Motor neuron (in vitro differentiated cells): ENCODE measurements around the gene VWA5A. TPM values are rescaled to one million over a fixed set of nuclear protein-coding genes. Genes with fewer than 3 reads are reported as not detected.

Source experiments
- ATAC-seq, 8 experiments: fragments of 200-7000 bp; cut with Tn5 transposase; replicated peaks in 6 of 8; 2 replicates each; pipeline ENCODE4 v1.8.0; 2021; ENCODE audit warnings: mild to moderate bottlenecking in 8 of 8, moderate library complexity in 8 of 8
- H3K27ac ChIP-seq, 2 donors: fragments of 250-450 bp; sonication (Bioruptor Pico); 2 replicates each; pipeline ENCODE4 v1.9.0; 2021; ENCODE audit warnings: antibody characterized with exemption in 2 of 2, mild to moderate bottlenecking in 2 of 2, moderate library complexity in 1 of 2
- H3K4me1 ChIP-seq, 2 donors: fragments of 250-450 bp; sonication (Bioruptor Pico); replicated peaks in 1 of 2; 2 replicates each; pipeline ENCODE4 v1.6.1; 2021; ENCODE audit warnings: antibody characterized with exemption in 2 of 2, mild to moderate bottlenecking in 2 of 2, moderate library complexity in 1 of 2
- H3K4me3 ChIP-seq, 5 donors: fragments of 250-450 bp; sonication (Bioruptor Pico); 2 replicates each; pipeline ENCODE4 v1.9.0; 2021; ENCODE audit warnings: antibody characterized with exemption in 5 of 5, mild to moderate bottlenecking in 5 of 5, moderate library complexity in 4 of 5
- WGBS, 10 experiments: fragments of 450-650 bp; shearing (Covaris generic); methylation state at CpG; one replicate each; pipeline ENCODE4 v1.0.0; 2022; 5-methylcytosine and 5-hydroxymethylcytosine counted together
- in situ Hi-C, 9 experiments: fragments of 400-800 bp; cut with MboI; loops; one replicate each; pipeline ENCODE4 v1.15.0; 2021; ENCODE audit warnings: low sequenced_read_pairs in 9 of 9, low pct_unique_long_range_greater_than_20kb in 2 of 9; ENCODE audit not compliant: unreplicated experiment in 9 of 9
- total RNA-seq, 8 experiments: library from RNA; unstranded; fragments of 300-600 nt; gene quantifications; 2 replicates each; pipeline versions ENCODE4 v1.2.3 to v1.2.4, GENCODE V29; 2022

VWA5A gene, protein sequence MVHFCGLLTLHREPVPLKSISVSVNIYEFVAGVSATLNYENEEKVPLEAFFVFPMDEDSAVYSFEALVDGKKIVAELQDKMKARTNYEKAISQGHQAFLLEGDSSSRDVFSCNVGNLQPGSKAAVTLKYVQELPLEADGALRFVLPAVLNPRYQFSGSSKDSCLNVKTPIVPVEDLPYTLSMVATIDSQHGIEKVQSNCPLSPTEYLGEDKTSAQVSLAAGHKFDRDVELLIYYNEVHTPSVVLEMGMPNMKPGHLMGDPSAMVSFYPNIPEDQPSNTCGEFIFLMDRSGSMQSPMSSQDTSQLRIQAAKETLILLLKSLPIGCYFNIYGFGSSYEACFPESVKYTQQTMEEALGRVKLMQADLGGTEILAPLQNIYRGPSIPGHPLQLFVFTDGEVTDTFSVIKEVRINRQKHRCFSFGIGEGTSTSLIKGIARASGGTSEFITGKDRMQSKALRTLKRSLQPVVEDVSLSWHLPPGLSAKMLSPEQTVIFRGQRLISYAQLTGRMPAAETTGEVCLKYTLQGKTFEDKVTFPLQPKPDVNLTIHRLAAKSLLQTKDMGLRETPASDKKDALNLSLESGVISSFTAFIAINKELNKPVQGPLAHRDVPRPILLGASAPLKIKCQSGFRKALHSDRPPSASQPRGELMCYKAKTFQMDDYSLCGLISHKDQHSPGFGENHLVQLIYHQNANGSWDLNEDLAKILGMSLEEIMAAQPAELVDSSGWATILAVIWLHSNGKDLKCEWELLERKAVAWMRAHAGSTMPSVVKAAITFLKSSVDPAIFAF
- total RNA-seq, result 10 to 100 TPM in 6 of 8 experiments, 1 to 10 TPM in 2; 7.0 to 34.7 (median 15.4) TPM

- ATAC-seq, result peak; percentile 98 to 100 (median 99)
- H3K27ac ChIP-seq, result no peak within 1 kb of the TSS
- H3K4me3 ChIP-seq, result peak within 1 kb of the TSS; percentile 52 to 85 (median 60)
- WGBS, 10 experiments, result 0 to 9% (median 3%) methylated on average over 2 to 14 of the region's 16 CpGs; no CpG with 5 or more reads in 1 of the 10 experiments
- in situ Hi-C loops, result no loop called here
- H3K4me1 ChIP-seq, result peaks cover 8 to 16% of the 10 kb centered on the region in 2 donors
These were observed at the start of gene VWA5A for GRCh38 chr11:124114942-124115781. Gene VWA5A (plus strand): TSS chr11:124115450. CDS start chr11:124117512, 2,062 bp downstream.

DNA sequence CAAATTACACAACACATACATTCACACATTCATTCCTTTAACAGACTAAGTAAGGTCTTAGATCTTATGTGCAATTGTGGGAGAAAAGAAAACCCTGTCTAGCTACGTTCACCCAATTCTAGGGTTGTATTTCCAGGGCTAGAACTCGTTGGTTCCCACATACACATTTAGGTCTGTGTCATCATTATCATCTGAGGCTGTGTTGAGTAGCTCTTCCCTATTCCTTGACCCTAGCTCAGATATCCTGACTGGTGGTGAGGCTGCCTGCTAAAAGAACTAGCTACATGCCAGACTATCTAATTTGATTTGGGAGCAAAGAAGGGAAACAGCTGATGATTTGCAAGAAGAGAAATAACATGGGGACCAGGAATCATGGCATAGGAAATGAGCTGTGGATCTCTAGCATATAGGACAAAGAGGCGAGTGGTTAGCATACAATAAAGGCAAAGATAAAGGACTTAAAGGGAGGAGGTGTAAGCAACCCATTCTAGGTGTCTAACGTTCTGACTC lies 46.6 kb upstream of the VWA5A start:
- no peak overlapping the region for H3K4me3 ChIP-seq
- ATAC-seq, result no peak
- in situ Hi-C loops, result loop anchor here in 3 of 9 experiments (25.0 kb wide), 1 partner anchor 519 kb away; no protein-coding TSS in a partner anchor
- 7 to 83% (median 63%) methylated on average over 1 to 4 of the region's 4 CpGs for WGBS, 10 experiments
- no peak overlapping the region for H3K27ac ChIP-seq
- H3K4me1 ChIP-seq, result no peaks in the 10 kb centered on the region

- in situ Hi-C loops, result loop anchor here in 3 of 9 experiments (25.0 kb wide), 1 partner anchor 518 kb away; no protein-coding TSS in a partner anchor
- Histone ChIP-seq H3K4me1 (no peaks in the 10 kb centered on the region), H3K4me3 (no peak overlapping the region), H3K27ac (no peak overlapping the region)
- 0 to 80% (median 60%) methylated on average over 1 to 20 of the region's 28 CpGs; no CpG with 5 or more reads in 1 of the 10 experiments for WGBS, 10 experiments
- peak; percentile 24 to 100 (median 78) for ATAC-seq
These were observed 45.5 kb upstream of the VWA5A start for GRCh38 chr11:124069429-124070401.

DNA sequence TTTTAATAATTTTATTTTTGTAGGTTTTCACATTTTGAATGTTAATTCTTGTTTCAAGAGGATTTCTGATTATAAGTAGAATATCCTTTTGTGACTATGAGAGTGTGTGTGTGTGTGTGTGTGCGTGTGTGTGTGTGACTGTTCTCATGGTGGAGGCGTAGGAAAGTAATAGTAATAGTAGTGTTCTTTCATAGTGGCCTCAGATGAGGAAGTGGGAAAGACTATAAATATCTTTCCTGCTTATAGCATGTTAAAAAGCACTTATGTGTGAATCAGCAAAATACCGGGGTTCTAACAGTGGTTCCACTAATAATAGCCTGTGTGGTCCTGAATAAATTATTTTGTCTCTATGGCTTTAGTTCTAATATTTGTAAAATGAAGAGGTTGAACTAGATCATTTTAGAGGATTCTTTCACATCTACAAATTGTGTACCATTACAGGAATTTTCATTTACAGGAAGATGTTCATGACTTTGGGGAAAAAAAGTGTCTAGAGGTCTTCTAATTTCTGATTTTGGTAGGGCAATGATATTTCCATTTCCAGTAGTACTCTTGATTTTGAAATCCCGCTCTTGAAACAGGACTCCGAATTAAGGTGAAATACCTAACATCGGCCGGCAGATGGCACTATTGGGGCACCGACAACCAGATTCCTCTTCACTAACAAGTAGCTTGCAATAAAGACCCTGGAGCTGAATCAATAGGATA lies 44.2 kb upstream of the VWA5A start:
- Histone ChIP-seq H3K27ac (no peak overlapping the region), H3K4me1 (no peaks in the 10 kb centered on the region), H3K4me3 (no peak overlapping the region)
- in situ Hi-C loops, result loop anchor here in 3 of 9 experiments (25.0 kb wide), 1 partner anchor 516 kb away; no protein-coding TSS in a partner anchor
- WGBS, 10 experiments, result 0 to 8% (median 0%) methylated on average over 1 to 8 of the region's 8 CpGs; no CpG with 5 or more reads in 1 of the 10 experiments
- ATAC-seq, result peak in 7 of 8 experiments; percentile 9 to 54 (median 38)

- Histone ChIP-seq H3K4me1 (no peaks in the 10 kb centered on the region), H3K27ac (no peak overlapping the region), H3K4me3 (no peak overlapping the region)
- 50 to 100% (median 83%) methylated on average over 1 to 4 of the region's 4 CpGs; no CpG with 5 or more reads in 5 of the 10 experiments for WGBS, 10 experiments
- no peak for ATAC-seq
- in situ Hi-C loops, result loop anchor here in 3 of 9 experiments (25.0 kb wide), 1 partner anchor 516 kb away; no protein-coding TSS in a partner anchor
These were observed 43.7 kb upstream of the VWA5A start for GRCh38 chr11:124071623-124071948.

DNA sequence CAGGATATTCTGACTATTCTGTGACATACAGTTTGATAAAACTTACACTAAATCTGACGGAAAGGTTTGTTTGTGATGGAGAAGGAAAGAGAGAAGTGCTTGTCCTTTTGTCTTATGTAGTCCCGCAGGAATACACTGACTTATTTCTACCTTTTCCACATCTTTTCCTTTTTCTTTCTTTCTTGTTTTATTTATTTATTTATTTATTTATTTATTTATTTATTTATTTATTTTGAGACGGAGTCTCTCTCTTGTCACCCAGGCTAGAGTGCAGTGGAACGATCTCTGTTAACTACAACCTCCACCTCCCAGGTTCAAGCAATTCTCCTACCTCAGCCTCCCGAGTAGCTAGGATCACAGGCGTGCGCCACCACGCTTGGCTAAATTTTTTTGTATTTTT lies 43.1 kb upstream of the VWA5A start:
- no peak overlapping the region for H3K27ac ChIP-seq
- in situ Hi-C loops, result loop anchor here in 3 of 9 experiments (25.0 kb wide), 1 partner anchor 515 kb away; no protein-coding TSS in a partner anchor
- no peaks in the 10 kb centered on the region for H3K4me1 ChIP-seq
- WGBS, 10 experiments, result 64 to 100% (median 89%) methylated on average over 1 to 8 of the region's 8 CpGs
- no peak overlapping the region for H3K4me3 ChIP-seq
- ATAC-seq, result no peak

- WGBS, 10 experiments, result 66 to 100% (median 85%) methylated on average over 2 to 5 of the region's 5 CpGs; no CpG with 5 or more reads in 4 of the 10 experiments
- in situ Hi-C loops, result loop anchor here in 3 of 9 experiments (25.0 kb wide), 1 partner anchor 513 kb away; no protein-coding TSS in a partner anchor
- no peak overlapping the region for H3K27ac ChIP-seq
- no peak overlapping the region for H3K4me3 ChIP-seq
- ATAC-seq, result no peak
- no peaks in the 10 kb centered on the region for H3K4me1 ChIP-seq
These were observed 40.7 kb upstream of the VWA5A start for GRCh38 chr11:124074554-124074953.

GRCh38 chr11:124075492-124075840 lies 39.8 kb upstream of the VWA5A start:
- 100% methylated on average over 1 of the region's 6 CpGs; no CpG with 5 or more reads in 8 of the 10 experiments for WGBS, 10 experiments
- no peak overlapping the region for H3K27ac ChIP-seq
- in situ Hi-C loops, result loop anchor here in 2 of 9 experiments (25.0 kb wide), 2 partner anchors 112 to 512 kb away; partner anchors contain the start of gene OR10D3 (in 1 of the 2)

DNA sequence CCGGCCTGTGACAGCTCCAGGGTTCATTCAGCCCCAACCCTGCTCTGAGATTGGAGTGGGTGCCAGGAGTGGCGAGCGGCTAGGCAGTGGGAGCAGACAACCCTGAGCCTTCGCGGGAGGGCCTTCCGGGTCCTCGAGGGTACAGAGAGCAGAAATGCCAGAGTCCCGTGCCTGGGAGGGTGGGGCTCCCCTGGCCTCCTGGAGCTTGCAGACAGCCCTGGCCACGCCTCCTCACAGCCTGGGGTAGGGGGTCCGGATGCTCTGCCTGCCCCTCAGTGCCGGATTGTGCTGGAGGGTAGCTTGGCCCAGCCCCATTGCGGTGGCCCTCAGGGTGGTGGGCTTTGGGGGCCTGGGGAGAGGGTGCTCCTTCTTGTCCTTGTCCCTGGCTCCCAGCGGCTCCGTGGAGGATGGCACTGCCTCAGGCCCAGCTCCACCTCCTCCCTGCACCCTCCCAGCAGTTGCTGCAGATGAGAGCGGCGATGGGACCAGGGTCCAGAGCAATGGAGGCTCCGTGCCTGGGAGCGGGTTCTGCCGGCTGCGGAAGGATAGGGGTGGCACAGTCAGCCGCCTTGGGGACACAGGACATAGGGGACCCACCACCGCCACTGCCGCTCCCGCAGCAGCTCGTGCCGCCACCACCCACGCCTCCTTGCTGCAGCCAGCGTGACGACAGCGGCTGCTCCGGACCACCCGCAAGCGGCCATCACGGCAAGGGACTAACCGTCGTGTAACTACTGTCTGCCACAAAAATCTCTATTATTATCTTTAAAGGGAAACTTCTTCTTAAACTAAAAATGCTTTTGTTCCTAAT lies 39.2 kb upstream of the VWA5A start:
- in situ Hi-C loops, result loop anchor here in 2 of 9 experiments (25.0 kb wide), 2 partner anchors 111 to 511 kb away; partner anchors contain the start of gene OR10D3 (in 1 of the 2)
- no peak overlapping the region for H3K4me3 ChIP-seq
- ATAC-seq, result peak in 4 of 8 experiments; percentile 45 to 91 (median 69)
- H3K4me1 ChIP-seq, result no peaks in the 10 kb centered on the region
- H3K27ac ChIP-seq, result no peak overlapping the region
- WGBS, 10 experiments, result 0 to 91% (median 80%) methylated on average over 1 to 13 of the region's 36 CpGs; no CpG with 5 or more reads in 5 of the 10 experiments

More at GRCh38 chr11:124075492-124075840, 39.8 kb upstream of the VWA5A start:
- ATAC-seq, result no peak
- Histone ChIP-seq H3K4me3 (no peak overlapping the region), H3K4me1 (no peaks in the 10 kb centered on the region)

DNA sequence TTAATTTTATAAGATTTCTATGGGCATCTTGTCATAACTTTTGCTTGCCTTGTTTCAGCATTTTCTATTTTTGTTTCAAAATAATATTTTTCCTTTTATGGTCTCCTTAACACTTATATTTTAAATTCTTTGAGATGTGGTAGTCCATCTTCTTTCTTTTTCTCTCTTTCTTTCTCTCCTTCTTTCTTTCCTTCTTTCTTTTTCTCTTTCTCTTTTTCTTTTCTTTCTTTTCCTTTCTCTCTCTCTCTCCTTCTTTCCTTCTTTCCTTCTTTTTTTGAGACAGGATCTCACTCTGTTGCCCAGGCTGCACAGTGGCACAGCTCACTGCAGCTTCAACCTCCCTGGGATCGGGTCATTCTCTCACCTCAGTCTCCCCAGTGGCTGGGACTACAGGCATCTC lies 38.0 kb upstream of the VWA5A start:
- no peak overlapping the region for H3K27ac ChIP-seq
- ATAC-seq, result no peak
- 17 to 100% (median 93%) methylated on average over 1 of the region's 1 CpG; no CpG with 5 or more reads in 1 of the 10 experiments for WGBS, 10 experiments
- no peaks in the 10 kb centered on the region for H3K4me1 ChIP-seq
- no peak overlapping the region for H3K4me3 ChIP-seq
- in situ Hi-C loops, result loop anchor here in 2 of 9 experiments (25.0 kb wide), 2 partner anchors 110 to 510 kb away; partner anchors contain the start of gene OR10D3 (in 1 of the 2)
